H9 (cell line): Measurements from ENCODE around the gene ZRANB1. TPM values are rescaled to one million over a fixed set of nuclear protein-coding genes. Genes with fewer than 3 reads are reported as not detected.

Experiments
- DNase-seq: peaks from one replicate; pipeline ENCODE4 v3.0.0-alpha.2; 2017
- H2AFZ ChIP-seq: one replicate; pipeline ENCODE4 v1.6.1; 2013; ENCODE audit warnings: mild to moderate bottlenecking, low read length, control low read depth, moderate library complexity
- H2AK5ac ChIP-seq: 2 replicates; pipeline ENCODE4 v1.6.1; 2013; ENCODE audit warnings: low read length, control low read depth, mixed read lengths; ENCODE audit not compliant: insufficient read length
- H2BK120ac ChIP-seq: one replicate; pipeline ENCODE4 v1.6.1; 2013; ENCODE audit warnings: low read depth, mild to moderate bottlenecking, low read length, control low read depth, inconsistent platforms; ENCODE audit not compliant: poor library complexity, severe bottlenecking
- H2BK12ac ChIP-seq: 2 replicates; pipeline ENCODE4 v1.6.1; 2013; ENCODE audit warnings: low read length, control low read depth, mixed read lengths, low read depth; ENCODE audit not compliant: insufficient read length
- H2BK15ac ChIP-seq: 2 replicates; pipeline ENCODE4 v1.6.1; 2013; ENCODE audit warnings: low read depth, low read length, control low read depth
- H2BK20ac ChIP-seq: one replicate; pipeline ENCODE4 v1.6.1; 2013; ENCODE audit warnings: low read depth, mild to moderate bottlenecking, low read length, control low read depth, inconsistent platforms; ENCODE audit not compliant: poor library complexity, severe bottlenecking
- H2BK5ac ChIP-seq: 2 replicates; pipeline ENCODE4 v1.6.1; 2013; ENCODE audit warnings: low read length, control low read depth, mixed read lengths; ENCODE audit not compliant: insufficient read length
- H3K14ac ChIP-seq: 2 replicates; pipeline ENCODE4 v1.6.1; 2013; ENCODE audit warnings: low read length, control low read depth; ENCODE audit not compliant: insufficient read depth
- H3K18ac ChIP-seq: 2 replicates; pipeline ENCODE4 v1.6.1; 2013; ENCODE audit warnings: low read depth, mild to moderate bottlenecking, mixed read lengths, low read length, control low read depth; ENCODE audit not compliant: insufficient read length
- H3K23ac ChIP-seq: 2 replicates; pipeline ENCODE4 v1.6.1; 2013; ENCODE audit warnings: low read length, control low read depth, mixed read lengths, low read depth; ENCODE audit not compliant: insufficient read length
- H3K23me2 ChIP-seq: 2 replicates; pipeline ENCODE4 v1.6.1; 2013; ENCODE audit warnings: low read depth, mild to moderate bottlenecking, mixed read lengths, low read length, control low read depth; ENCODE audit not compliant: insufficient read length, poor library complexity, severe bottlenecking
- H3K27ac ChIP-seq: 2 replicates; pipeline ENCODE4 v1.5.1; 2013; ENCODE audit warnings: low read length, control low read depth, mixed read lengths, low read depth; ENCODE audit not compliant: insufficient read length
- H3K27me3 ChIP-seq: 2 replicates; pipeline ENCODE4 v1.6.1; 2013; ENCODE audit warnings: low read length, control low read depth, inconsistent platforms; ENCODE audit not compliant: insufficient read depth
- H3K4ac ChIP-seq: 2 replicates; pipeline ENCODE4 v1.6.1; 2013; ENCODE audit warnings: low read depth, mild to moderate bottlenecking, control low read depth, inconsistent platforms, low read length, moderate library complexity
- H3K4me1 ChIP-seq: 2 replicates; pipeline ENCODE4 v1.6.1; 2013; ENCODE audit warnings: low read length, control low read depth, inconsistent platforms; ENCODE audit not compliant: insufficient read depth
- H3K4me2 ChIP-seq: 2 replicates; pipeline ENCODE4 v1.6.1; 2013; ENCODE audit warnings: low read length, control low read depth, mixed read lengths; ENCODE audit not compliant: insufficient read length, insufficient read depth
- H3K56ac ChIP-seq: 2 replicates; pipeline ENCODE4 v1.6.1; 2013; ENCODE audit warnings: low read depth, mild to moderate bottlenecking, mixed read lengths, low read length, control low read depth; ENCODE audit not compliant: insufficient read length
- H3K79me1 ChIP-seq: 2 replicates; pipeline ENCODE4 v1.6.1; 2013; ENCODE audit warnings: low read depth, mild to moderate bottlenecking, moderate library complexity, low read length, control low read depth, inconsistent platforms; ENCODE audit not compliant: insufficient read depth, poor library complexity, severe bottlenecking
- H3K79me2 ChIP-seq: 2 replicates; pipeline ENCODE4 v1.6.1; 2013; ENCODE audit warnings: low read length, control low read depth, inconsistent platforms; ENCODE audit not compliant: insufficient read depth
- H3K9ac ChIP-seq: 2 replicates; pipeline ENCODE4 v1.6.1; 2013; ENCODE audit warnings: low read length, control low read depth, mixed read lengths; ENCODE audit not compliant: insufficient read length; ENCODE audit errors: extremely low read depth
- H3K9me3 ChIP-seq: one replicate; pipeline ENCODE4 v1.6.1; 2013; ENCODE audit warnings: low read depth, low read length, inconsistent platforms; ENCODE audit not compliant: control insufficient read depth
- H3T11ph ChIP-seq: one replicate; pipeline ENCODE4 v1.6.1; 2013; ENCODE audit warnings: mild to moderate bottlenecking, low read length, control low read depth, inconsistent platforms
- H4K20me1 ChIP-seq: one replicate; pipeline ENCODE4 v1.6.1; 2013; ENCODE audit not compliant: control insufficient read depth, insufficient read length, insufficient read depth
- H4K5ac ChIP-seq: 2 replicates; pipeline ENCODE4 v1.6.1; 2013; ENCODE audit warnings: low read depth, mild to moderate bottlenecking, mixed read lengths, low read length, control low read depth; ENCODE audit not compliant: insufficient read length
- H4K8ac ChIP-seq: replicated peaks from 2 replicates; pipeline ENCODE4 v1.6.1; 2013; ENCODE audit warnings: low read length, control low read depth, mixed read lengths, low read depth; ENCODE audit not compliant: insufficient read length
- H4K91ac ChIP-seq: 2 replicates; pipeline ENCODE4 v1.6.1; 2013; ENCODE audit warnings: low read depth, mild to moderate bottlenecking, moderate library complexity, mixed read lengths, low read length, control low read depth; ENCODE audit not compliant: insufficient read length
- H3K27ac Mint-ChIP-seq, 3 experiments: 2 replicates in 2 of 3; 3 replicates in 1 of 3; pipeline ENCODE4 v1.8.0; 2020 to 2021; ENCODE audit warnings: mixed read lengths in 3 of 3, mild to moderate bottlenecking in 1 of 3, moderate library complexity in 1 of 3
- H3K27me3 Mint-ChIP-seq: 2 replicates; pipeline ENCODE4 v1.8.0; 2021; ENCODE audit warnings: low read depth, mild to moderate bottlenecking, moderate library complexity, mixed read lengths
- H3K36me3 Mint-ChIP-seq, 3 experiments: 2 replicates in 2 of 3; 3 replicates in 1 of 3; pipeline ENCODE4 v1.8.0; 2020 to 2021; ENCODE audit warnings: low read depth in 3 of 3, mixed read lengths in 3 of 3; ENCODE audit not compliant: insufficient read depth in 1 of 3
- H3K4me1 Mint-ChIP-seq, 2 experiments: 2 replicates each; pipeline ENCODE4 v1.8.0; 2020; ENCODE audit warnings: mixed read lengths in 2 of 2
- H3K4me3 Mint-ChIP-seq, 2 experiments: 2 replicates in 1 of 2; 3 replicates in 1 of 2; pipeline ENCODE4 v1.8.0; 2020 to 2021; ENCODE audit warnings: mild to moderate bottlenecking in 2 of 2, mixed read lengths in 2 of 2, moderate library complexity in 1 of 2
- H3K9me3 Mint-ChIP-seq, 2 experiments: 2 replicates in 1 of 2; 3 replicates in 1 of 2; pipeline ENCODE4 v1.8.0; 2020; ENCODE audit warnings: mild to moderate bottlenecking in 2 of 2, mixed read lengths in 2 of 2, moderate library complexity in 1 of 2
- WGBS: extraction: QIAGEN DNeasy Blood & Tissue Kit; methylation state at CpG from one replicate; pipeline ENCODE4 v1.1.7; 2013; ENCODE audit warnings: missing lambda C conversion rate, low lambda C conversion rate, mixed read lengths; ENCODE audit not compliant: insufficient read length; ENCODE audit errors: extremely low coverage; 5-methylcytosine and 5-hydroxymethylcytosine counted together
- total RNA-seq: library from RNA; stranded (reverse); gene quantifications from 2 replicates; pipeline ENCODE4 v1.2.1, GENCODE V29; 2021
- TF ChIP-seq, protein P1 (sequence below): fragments of 200-600 bp; sonication (generic); conservative IDR thresholded peaks from 3 replicates; pipeline ENCODE4 v1.8.0; 2021; ENCODE audit warnings: antibody characterized with exemption, mild to moderate bottlenecking

Gene ZRANB1
- total RNA-seq, 1 experiment from 2014 or later = 17.4 TPM

DNA sequence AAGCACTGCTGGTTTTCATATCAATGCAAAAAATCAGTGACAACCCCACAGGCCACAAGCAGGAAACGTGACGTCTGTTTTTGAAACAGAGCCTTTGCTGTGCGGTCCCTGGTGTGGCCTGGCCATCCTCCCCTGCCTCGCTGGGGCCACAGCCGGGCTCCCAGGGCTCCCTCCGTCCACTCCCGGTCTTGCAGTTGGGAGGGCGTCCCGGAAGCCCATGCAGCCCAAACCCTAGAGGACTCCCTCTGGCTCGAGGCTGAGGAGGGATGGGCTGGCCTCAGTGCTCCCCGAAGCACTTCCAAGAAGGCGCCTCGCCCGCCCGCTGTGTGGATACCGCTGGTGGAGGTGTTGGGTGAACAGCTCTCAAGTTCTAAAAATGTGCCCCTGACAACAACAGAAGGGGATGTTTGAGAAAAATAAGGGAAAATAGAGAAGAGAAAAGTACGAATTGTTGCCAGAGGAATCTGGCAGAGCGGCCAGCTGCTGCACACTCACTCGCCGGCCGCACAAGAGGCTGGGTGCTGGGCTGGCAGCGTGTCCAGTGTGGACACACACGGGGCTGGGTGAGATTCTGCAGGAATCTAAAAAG, 73.5 kb downstream of the ZRANB1 start:
- H3K4me1 ChIP-seq = peaks cover 4% of the 10 kb centered on the region; the same call in 1 of the 2 replicates
- H3K23me2 ChIP-seq = no peaks in the 10 kb centered on the region
- H3K18ac ChIP-seq = no peak overlapping the region
- H3K27me3 ChIP-seq = no peaks in the 10 kb centered on the region
- H3K23ac ChIP-seq = no peak overlapping the region
- no peak overlapping the region for H2AK5ac ChIP-seq
- no peak overlapping the region for H3K4me3 Mint-ChIP-seq
- peaks cover 11% of the 10 kb centered on the region for H3K79me1 ChIP-seq
- H2BK15ac ChIP-seq = no peak overlapping the region
- H3K79me2 ChIP-seq = peaks cover 42% of the 10 kb centered on the region; the same call in 1 of the 2 replicates
- no peak overlapping the region for H2BK120ac ChIP-seq
- no peak overlapping the region for H4K5ac ChIP-seq
- no peak overlapping the region for H2BK12ac ChIP-seq
- peaks cover 10% of the 10 kb centered on the region in 2 experiments for H3K9me3 Mint-ChIP-seq
- H3K56ac ChIP-seq = no peak overlapping the region
- H3T11ph ChIP-seq = no peak overlapping the region
- H3K9ac ChIP-seq = no peak overlapping the region
- H4K20me1 ChIP-seq = no peaks in the 10 kb centered on the region
- no peak for DNase-seq
- peak overlapping the region; percentile 27 to 91 (median 75); a peak in 2 of 7 replicates for H3K27ac Mint-ChIP-seq
- H3K9me3 ChIP-seq = no peaks in the 10 kb centered on the region
- H3K4ac ChIP-seq = no peak overlapping the region
- H3K36me3 Mint-ChIP-seq = peaks cover 42 to 74% (median 61%) of the 10 kb centered on the region in 3 experiments
- no peak overlapping the region for H2BK20ac ChIP-seq
- TF ChIP-seq, protein P1, sequence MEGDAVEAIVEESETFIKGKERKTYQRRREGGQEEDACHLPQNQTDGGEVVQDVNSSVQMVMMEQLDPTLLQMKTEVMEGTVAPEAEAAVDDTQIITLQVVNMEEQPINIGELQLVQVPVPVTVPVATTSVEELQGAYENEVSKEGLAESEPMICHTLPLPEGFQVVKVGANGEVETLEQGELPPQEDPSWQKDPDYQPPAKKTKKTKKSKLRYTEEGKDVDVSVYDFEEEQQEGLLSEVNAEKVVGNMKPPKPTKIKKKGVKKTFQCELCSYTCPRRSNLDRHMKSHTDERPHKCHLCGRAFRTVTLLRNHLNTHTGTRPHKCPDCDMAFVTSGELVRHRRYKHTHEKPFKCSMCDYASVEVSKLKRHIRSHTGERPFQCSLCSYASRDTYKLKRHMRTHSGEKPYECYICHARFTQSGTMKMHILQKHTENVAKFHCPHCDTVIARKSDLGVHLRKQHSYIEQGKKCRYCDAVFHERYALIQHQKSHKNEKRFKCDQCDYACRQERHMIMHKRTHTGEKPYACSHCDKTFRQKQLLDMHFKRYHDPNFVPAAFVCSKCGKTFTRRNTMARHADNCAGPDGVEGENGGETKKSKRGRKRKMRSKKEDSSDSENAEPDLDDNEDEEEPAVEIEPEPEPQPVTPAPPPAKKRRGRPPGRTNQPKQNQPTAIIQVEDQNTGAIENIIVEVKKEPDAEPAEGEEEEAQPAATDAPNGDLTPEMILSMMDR = no peak
- no peak overlapping the region for H2AFZ ChIP-seq
- no peak overlapping the region for H4K8ac ChIP-seq
- H3K14ac ChIP-seq = no peak overlapping the region
- no peak overlapping the region for H4K91ac ChIP-seq
- H3K4me2 ChIP-seq = no peak overlapping the region
- no peak overlapping the region for H3K27ac ChIP-seq
- H3K4me1 Mint-ChIP-seq = peaks cover 33 to 40% of the 10 kb centered on the region in 2 experiments
- H3K27me3 Mint-ChIP-seq = no peaks in the 10 kb centered on the region; the same call in 1 of the 2 replicates
- H2BK5ac ChIP-seq = no peak overlapping the region
- no CpG with 5 or more reads among the region's 23 CpGs for WGBS
